Activated naive CD4-positive, alpha-beta T cell treated with anti-CD3 and anti-CD28 coated beads, Interleukin-2, amount 50 U/mL, for 24 hours (primary cell): ENCODE results near the gene MELTF.
A peak's percentile ranks its signal among the peaks of the same experiment; 100 is the strongest.

ENCODE experiments used
- H3K27ac Mint-ChIP-seq: one replicate; pipeline ENCODE4 v1.8.0; 2021; ENCODE audit warnings: mild to moderate bottlenecking, mixed read lengths
- H3K27me3 Mint-ChIP-seq: one replicate; pipeline ENCODE4 v1.8.0; 2021; ENCODE audit warnings: mixed read lengths
- H3K36me3 Mint-ChIP-seq: one replicate; pipeline ENCODE4 v1.8.0; 2021; ENCODE audit warnings: mixed read lengths
- H3K4me1 Mint-ChIP-seq: one replicate; pipeline ENCODE4 v1.8.0; 2021; ENCODE audit warnings: mixed read lengths
- H3K4me3 Mint-ChIP-seq: one replicate; pipeline ENCODE4 v1.8.0; 2021; ENCODE audit warnings: mild to moderate bottlenecking, mixed read lengths
- H3K9me3 Mint-ChIP-seq: one replicate; pipeline ENCODE4 v1.8.0; 2021; ENCODE audit warnings: mixed read lengths

MELTF gene

GRCh38 chr3:197006860-197007259, 22.8 kb downstream of the MELTF start:
- H3K27me3 Mint-ChIP-seq: no peaks in the 10 kb centered on the region
- H3K36me3 Mint-ChIP-seq: no peaks in the 10 kb centered on the region
- no peaks in the 10 kb centered on the region for H3K9me3 Mint-ChIP-seq
- peaks cover 8% of the 10 kb centered on the region for H3K4me1 Mint-ChIP-seq
- no peak overlapping the region for H3K27ac Mint-ChIP-seq
- no peak overlapping the region for H3K4me3 Mint-ChIP-seq

GRCh38 chr3:197006446-197006845, 23.2 kb downstream of the MELTF start:
- Mint-ChIP-seq H3K27me3 (no peaks in the 10 kb centered on the region), H3K27ac (no peak overlapping the region), H3K9me3 (no peaks in the 10 kb centered on the region), H3K36me3 (no peaks in the 10 kb centered on the region), H3K4me1 (peaks cover 13% of the 10 kb centered on the region), H3K4me3 (no peak overlapping the region)

- Mint-ChIP-seq H3K27me3 (no peaks in the 10 kb centered on the region), H3K9me3 (no peaks in the 10 kb centered on the region), H3K27ac (peak overlapping the region; percentile 90), H3K36me3 (no peaks in the 10 kb centered on the region), H3K4me1 (peaks cover 14% of the 10 kb centered on the region), H3K4me3 (peak overlapping the region; percentile 84)
Measured at GRCh38 chr3:197003461-197004385, 25.9 kb downstream of the MELTF start.

- H3K27ac Mint-ChIP-seq: no peak overlapping the region
- peaks cover 14% of the 10 kb centered on the region for H3K4me1 Mint-ChIP-seq
- no peaks in the 10 kb centered on the region for H3K9me3 Mint-ChIP-seq
- no peaks in the 10 kb centered on the region for H3K27me3 Mint-ChIP-seq
- H3K36me3 Mint-ChIP-seq: no peaks in the 10 kb centered on the region
- H3K4me3 Mint-ChIP-seq: no peak overlapping the region
Measured at GRCh38 chr3:197002701-197003454, 26.7 kb downstream of the MELTF start.

GRCh38 chr3:197001972-197002700, 27.5 kb downstream of the MELTF start:
- H3K9me3 Mint-ChIP-seq: no peaks in the 10 kb centered on the region
- no peaks in the 10 kb centered on the region for H3K36me3 Mint-ChIP-seq
- H3K4me1 Mint-ChIP-seq: peaks cover 14% of the 10 kb centered on the region
- peak overlapping the region; percentile 88 for H3K27ac Mint-ChIP-seq
- no peaks in the 10 kb centered on the region for H3K27me3 Mint-ChIP-seq
- peak overlapping the region; percentile 83 for H3K4me3 Mint-ChIP-seq

- Mint-ChIP-seq H3K4me1 (peaks cover 14% of the 10 kb centered on the region), H3K27me3 (no peaks in the 10 kb centered on the region), H3K27ac (peak overlapping the region; percentile 88), H3K9me3 (no peaks in the 10 kb centered on the region), H3K36me3 (no peaks in the 10 kb centered on the region), H3K4me3 (peak overlapping the region; percentile 83)
Measured at GRCh38 chr3:197001106-197001971, 28.3 kb downstream of the MELTF start.

- H3K36me3 Mint-ChIP-seq: no peaks in the 10 kb centered on the region
- peaks cover 14% of the 10 kb centered on the region for H3K4me1 Mint-ChIP-seq
- H3K27ac Mint-ChIP-seq: no peak overlapping the region
- H3K27me3 Mint-ChIP-seq: no peaks in the 10 kb centered on the region
- H3K4me3 Mint-ChIP-seq: no peak overlapping the region
- H3K9me3 Mint-ChIP-seq: no peaks in the 10 kb centered on the region
Measured at GRCh38 chr3:197000211-197000610, 29.4 kb downstream of the MELTF start.

GRCh38 chr3:196998966-196999760, 30.5 kb downstream of the MELTF start:
- no peak overlapping the region for H3K27ac Mint-ChIP-seq
- no peak overlapping the region for H3K4me3 Mint-ChIP-seq
- peaks cover 10% of the 10 kb centered on the region for H3K4me1 Mint-ChIP-seq
- no peaks in the 10 kb centered on the region for H3K36me3 Mint-ChIP-seq
- H3K27me3 Mint-ChIP-seq: no peaks in the 10 kb centered on the region
- H3K9me3 Mint-ChIP-seq: no peaks in the 10 kb centered on the region

- Mint-ChIP-seq H3K27ac (no peak overlapping the region), H3K27me3 (no peaks in the 10 kb centered on the region), H3K9me3 (no peaks in the 10 kb centered on the region), H3K4me1 (peaks cover 6% of the 10 kb centered on the region), H3K36me3 (no peaks in the 10 kb centered on the region), H3K4me3 (no peak overlapping the region)
Measured at GRCh38 chr3:196997311-196997710, 32.3 kb downstream of the MELTF start.

- no peak overlapping the region for H3K27ac Mint-ChIP-seq
- no peaks in the 10 kb centered on the region for H3K36me3 Mint-ChIP-seq
- no peaks in the 10 kb centered on the region for H3K9me3 Mint-ChIP-seq
- no peak overlapping the region for H3K4me3 Mint-ChIP-seq
- peaks cover 4% of the 10 kb centered on the region for H3K4me1 Mint-ChIP-seq
- H3K27me3 Mint-ChIP-seq: no peaks in the 10 kb centered on the region
Measured at GRCh38 chr3:196996454-196997265, 33.0 kb downstream of the MELTF start.

GRCh38 chr3:196995646-196996355, 33.8 kb downstream of the MELTF start:
- Mint-ChIP-seq H3K36me3 (no peaks in the 10 kb centered on the region), H3K4me3 (no peak overlapping the region), H3K9me3 (no peaks in the 10 kb centered on the region), H3K27ac (no peak overlapping the region), H3K27me3 (no peaks in the 10 kb centered on the region), H3K4me1 (no peaks in the 10 kb centered on the region)

GRCh38 chr3:196995027-196995426, 34.6 kb downstream of the MELTF start:
- Mint-ChIP-seq H3K4me3 (no peak overlapping the region), H3K27ac (no peak overlapping the region), H3K36me3 (no peaks in the 10 kb centered on the region), H3K4me1 (no peaks in the 10 kb centered on the region), H3K9me3 (no peaks in the 10 kb centered on the region), H3K27me3 (no peaks in the 10 kb centered on the region)

- no peak overlapping the region for H3K4me3 Mint-ChIP-seq
- H3K4me1 Mint-ChIP-seq: no peaks in the 10 kb centered on the region
- H3K9me3 Mint-ChIP-seq: no peaks in the 10 kb centered on the region
- H3K27ac Mint-ChIP-seq: no peak overlapping the region
- no peaks in the 10 kb centered on the region for H3K27me3 Mint-ChIP-seq
- H3K36me3 Mint-ChIP-seq: no peaks in the 10 kb centered on the region
Measured at GRCh38 chr3:196994056-196994455, 35.6 kb downstream of the MELTF start.
